HFFc6 (cell line): ENCODE data around the gene LBP. TPM values are rescaled to one million over a fixed set of nuclear protein-coding genes. Genes with fewer than 3 reads are reported as not detected.
A peak's percentile ranks its signal among the peaks of the same experiment; 100 is the strongest.
"Not testable (repeated sequence)": the region's sequence is repeated elsewhere in the genome, so short reads cannot be mapped to it uniquely, and the experiment has no call there.

Source experiments
- DNase-seq: peaks from one replicate; pipeline ENCODE4 v3.0.0-alpha.2; 2018
- H3K27ac Mint-ChIP-seq: 2 replicates; pipeline ENCODE4 v1.8.0; 2020; ENCODE audit warnings: mild to moderate bottlenecking, mixed read lengths
- H3K27me3 Mint-ChIP-seq: 2 replicates; pipeline ENCODE4 v1.8.0; 2021; ENCODE audit warnings: mild to moderate bottlenecking, moderate library complexity, mixed read lengths; ENCODE audit not compliant: insufficient read depth
- H3K36me3 Mint-ChIP-seq: 2 replicates; pipeline ENCODE4 v1.8.0; 2021; ENCODE audit warnings: low read depth, mixed read lengths
- H3K4me1 Mint-ChIP-seq: 2 replicates; pipeline ENCODE4 v1.8.0; 2020; ENCODE audit warnings: low read depth, mixed read lengths
- H3K4me3 Mint-ChIP-seq: 2 replicates; pipeline ENCODE4 v1.8.0; 2020; ENCODE audit warnings: mild to moderate bottlenecking, moderate library complexity, mixed read lengths
- H3K9me3 Mint-ChIP-seq: 2 replicates; pipeline ENCODE4 v1.8.0; 2020; ENCODE audit warnings: mild to moderate bottlenecking, mixed read lengths
- CTCF ChIP-seq: fragments of 200-600 bp; sonication (generic); IDR thresholded peaks from 2 replicates; pipeline ENCODE4 v1.5.0; 2021; ENCODE audit warnings: antibody characterized with exemption, mild to moderate bottlenecking
- total RNA-seq, 6 experiments: library from RNA; stranded (reverse); fragmentation: NEBNext Ultra II Directional; extraction: Animal tissue kit (Norgen Biotek cat#: 25700); gene quantifications; 2 replicates in 1 of 6; 3 replicates in 5 of 6; pipeline ENCODE4 v1.2.3, GENCODE V29; 2021

LBP gene
- total RNA-seq, 6 experiments from 2014 or later = not detected

- peak; percentile 75 for TF ChIP-seq CTCF
- Mint-ChIP-seq H3K27me3 (peaks cover 35% of the 10 kb centered on the region), H3K9me3 (peaks cover 7% of the 10 kb centered on the region), H3K4me1 (no peaks in the 10 kb centered on the region), H3K36me3 (peaks cover 6% of the 10 kb centered on the region; the same call in 1 of the 2 replicates), H3K4me3 (no peak overlapping the region), H3K27ac (no peak overlapping the region)
- DNase-seq = peak; percentile 14
Measured at GRCh38 chr20:38337561-38338140, 8.6 kb upstream of the LBP start.

- peak; percentile 71; the same call in 1 of the 2 replicates for TF ChIP-seq CTCF
- H3K27ac Mint-ChIP-seq = no peak overlapping the region
- H3K4me1 Mint-ChIP-seq = no peaks in the 10 kb centered on the region
- peaks cover 6% of the 10 kb centered on the region; the same call in 1 of the 2 replicates for H3K36me3 Mint-ChIP-seq
- H3K4me3 Mint-ChIP-seq = no peak overlapping the region
- peak; percentile 17 for DNase-seq
- peaks cover 34% of the 10 kb centered on the region for H3K27me3 Mint-ChIP-seq
- H3K9me3 Mint-ChIP-seq = peaks cover 7% of the 10 kb centered on the region
Measured at GRCh38 chr20:38338849-38339520, 7.3 kb upstream of the LBP start.

- H3K27ac Mint-ChIP-seq, DNase-seq, H3K4me1 Mint-ChIP-seq, H3K9me3 Mint-ChIP-seq, H3K36me3 Mint-ChIP-seq, H3K4me3 Mint-ChIP-seq: not testable (repeated sequence)
- H3K27me3 Mint-ChIP-seq = peaks cover 34% of the 10 kb centered on the region
Measured at GRCh38 chr20:38339521-38339896, 6.8 kb upstream of the LBP start.

GRCh38 chr20:38339997-38340396, 6.3 kb upstream of the LBP start:
- TF ChIP-seq CTCF = no peak
- no peak for DNase-seq
- Mint-ChIP-seq H3K4me1 (no peaks in the 10 kb centered on the region), H3K27me3 (peaks cover 35% of the 10 kb centered on the region), H3K9me3 (peaks cover 7% of the 10 kb centered on the region), H3K36me3 (peaks cover 6% of the 10 kb centered on the region; the same call in 1 of the 2 replicates), H3K27ac (no peak overlapping the region), H3K4me3 (no peak overlapping the region)

GRCh38 chr20:38340693-38341092, 5.6 kb upstream of the LBP start:
- H3K4me1 Mint-ChIP-seq = no peaks in the 10 kb centered on the region
- DNase-seq = no peak
- peaks cover 35% of the 10 kb centered on the region for H3K27me3 Mint-ChIP-seq
- peaks cover 7% of the 10 kb centered on the region for H3K9me3 Mint-ChIP-seq
- H3K27ac Mint-ChIP-seq = no peak overlapping the region
- H3K4me3 Mint-ChIP-seq = no peak overlapping the region
- H3K36me3 Mint-ChIP-seq = peaks cover 6% of the 10 kb centered on the region; the same call in 1 of the 2 replicates
- TF ChIP-seq CTCF = no peak

GRCh38 chr20:38342216-38342615, 4.1 kb upstream of the LBP start:
- Mint-ChIP-seq H3K4me1 (no peaks in the 10 kb centered on the region), H3K9me3 (peaks cover 7% of the 10 kb centered on the region), H3K36me3 (peaks cover 6% of the 10 kb centered on the region; the same call in 1 of the 2 replicates), H3K4me3 (no peak overlapping the region), H3K27me3 (peaks cover 39% of the 10 kb centered on the region), H3K27ac (no peak overlapping the region)
- no peak for DNase-seq
- TF ChIP-seq CTCF = no peak
